ENCODE data around the gene XRCC1. TPM values are rescaled to one million over a fixed set of nuclear protein-coding genes. Genes with fewer than 3 reads are reported as not detected.

Gene XRCC1
- total RNA-seq, 1 experiment from 2014 or later = 37.4 TPM

DNA sequence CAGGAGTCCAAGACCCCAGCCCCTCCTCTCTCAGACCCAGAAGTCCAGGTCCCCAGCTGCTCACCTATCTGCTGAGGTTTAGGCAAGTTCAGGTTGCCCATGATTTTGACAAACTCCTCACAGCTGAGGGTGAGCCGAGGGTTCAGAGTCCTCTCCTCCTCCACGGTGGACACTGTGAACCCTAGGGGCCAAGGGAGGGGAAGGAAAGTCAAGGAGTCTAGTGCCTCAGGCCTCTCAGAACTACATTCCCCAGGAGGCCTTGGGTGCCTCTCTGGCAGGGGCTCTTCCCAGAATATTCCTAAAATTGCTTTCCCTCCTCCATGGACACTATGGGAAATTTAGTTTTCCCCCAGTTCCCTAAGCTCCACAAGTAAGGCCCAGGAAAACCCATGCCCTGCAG is 67.4 kb downstream of the XRCC1 start:
- Histone ChIP-seq H3K4me3 (replicated peaks in 1 of 2; ENCODE audit: low read depth in 1 of 2, low read length in 2 of 2) (no peak overlapping the region), H3K4me1 (ENCODE audit: control insufficient read depth in 1 of 2, insufficient read depth in 2 of 2, low read length in 2 of 2) (peaks cover 8 to 19% of the 10 kb centered on the region in 2 experiments; a peak in 3 of 4 replicates), H3K79me2 (ENCODE audit: insufficient read depth, low read length) (no peaks in the 10 kb centered on the region), H3K4me2 (ENCODE audit: low read length) (no peak overlapping the region), H3K9ac (ENCODE audit: low read length) (no peak overlapping the region), H4K20me1 (ENCODE audit: insufficient read depth) (no peaks in the 10 kb centered on the region), H2AFZ (ENCODE audit: low read depth, low read length, poor library complexity, severe bottlenecking) (no peak overlapping the region), H3K9me3 (ENCODE audit: control insufficient read depth in 1 of 2, insufficient read depth in 1 of 2, low read depth in 1 of 2, low read length in 2 of 2) (no peaks in the 10 kb centered on the region), H3K36me3 (ENCODE audit: control insufficient read depth in 1 of 2, insufficient read depth in 2 of 2, low read length in 2 of 2) (peaks cover 4 to 9% of the 10 kb centered on the region in 2 experiments; a peak in 3 of 4 replicates), H3K9me2 (ENCODE audit: insufficient read depth) (no peaks in the 10 kb centered on the region), H3K27me3 (ENCODE audit: insufficient read depth, low read length) (no peaks in the 10 kb centered on the region), H3K27ac (ENCODE audit: low read depth, low read length) (no peak overlapping the region)
- TF ChIP-seq, protein P1, sequence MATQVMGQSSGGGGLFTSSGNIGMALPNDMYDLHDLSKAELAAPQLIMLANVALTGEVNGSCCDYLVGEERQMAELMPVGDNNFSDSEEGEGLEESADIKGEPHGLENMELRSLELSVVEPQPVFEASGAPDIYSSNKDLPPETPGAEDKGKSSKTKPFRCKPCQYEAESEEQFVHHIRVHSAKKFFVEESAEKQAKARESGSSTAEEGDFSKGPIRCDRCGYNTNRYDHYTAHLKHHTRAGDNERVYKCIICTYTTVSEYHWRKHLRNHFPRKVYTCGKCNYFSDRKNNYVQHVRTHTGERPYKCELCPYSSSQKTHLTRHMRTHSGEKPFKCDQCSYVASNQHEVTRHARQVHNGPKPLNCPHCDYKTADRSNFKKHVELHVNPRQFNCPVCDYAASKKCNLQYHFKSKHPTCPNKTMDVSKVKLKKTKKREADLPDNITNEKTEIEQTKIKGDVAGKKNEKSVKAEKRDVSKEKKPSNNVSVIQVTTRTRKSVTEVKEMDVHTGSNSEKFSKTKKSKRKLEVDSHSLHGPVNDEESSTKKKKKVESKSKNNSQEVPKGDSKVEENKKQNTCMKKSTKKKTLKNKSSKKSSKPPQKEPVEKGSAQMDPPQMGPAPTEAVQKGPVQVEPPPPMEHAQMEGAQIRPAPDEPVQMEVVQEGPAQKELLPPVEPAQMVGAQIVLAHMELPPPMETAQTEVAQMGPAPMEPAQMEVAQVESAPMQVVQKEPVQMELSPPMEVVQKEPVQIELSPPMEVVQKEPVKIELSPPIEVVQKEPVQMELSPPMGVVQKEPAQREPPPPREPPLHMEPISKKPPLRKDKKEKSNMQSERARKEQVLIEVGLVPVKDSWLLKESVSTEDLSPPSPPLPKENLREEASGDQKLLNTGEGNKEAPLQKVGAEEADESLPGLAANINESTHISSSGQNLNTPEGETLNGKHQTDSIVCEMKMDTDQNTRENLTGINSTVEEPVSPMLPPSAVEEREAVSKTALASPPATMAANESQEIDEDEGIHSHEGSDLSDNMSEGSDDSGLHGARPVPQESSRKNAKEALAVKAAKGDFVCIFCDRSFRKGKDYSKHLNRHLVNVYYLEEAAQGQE (IDR thresholded peaks at IDR 0.05; ENCODE audit: low read depth) = no peak
- no peak for TF ChIP-seq FOSL1 (IDR thresholded peaks at IDR 0.05; ENCODE audit: low read depth)
- TF ChIP-seq EGR1 (IDR thresholded peaks at IDR 0.05; ENCODE audit: low read depth) = no peak
- TF ChIP-seq EZH2 (IDR thresholded peaks at IDR 0.05) = no peak
- TF ChIP-seq TCF7L2 (IDR thresholded peaks at IDR 0.05; ENCODE audit: borderline replicate concordance, extremely low read depth, insufficient read depth, insufficient read length) = no peak
- TF ChIP-seq POLR2A (IDR thresholded peaks at IDR 0.05; ENCODE audit: borderline replicate concordance, extremely low read depth, insufficient read depth, insufficient read length) = no peak
- TF ChIP-seq, protein P2, sequence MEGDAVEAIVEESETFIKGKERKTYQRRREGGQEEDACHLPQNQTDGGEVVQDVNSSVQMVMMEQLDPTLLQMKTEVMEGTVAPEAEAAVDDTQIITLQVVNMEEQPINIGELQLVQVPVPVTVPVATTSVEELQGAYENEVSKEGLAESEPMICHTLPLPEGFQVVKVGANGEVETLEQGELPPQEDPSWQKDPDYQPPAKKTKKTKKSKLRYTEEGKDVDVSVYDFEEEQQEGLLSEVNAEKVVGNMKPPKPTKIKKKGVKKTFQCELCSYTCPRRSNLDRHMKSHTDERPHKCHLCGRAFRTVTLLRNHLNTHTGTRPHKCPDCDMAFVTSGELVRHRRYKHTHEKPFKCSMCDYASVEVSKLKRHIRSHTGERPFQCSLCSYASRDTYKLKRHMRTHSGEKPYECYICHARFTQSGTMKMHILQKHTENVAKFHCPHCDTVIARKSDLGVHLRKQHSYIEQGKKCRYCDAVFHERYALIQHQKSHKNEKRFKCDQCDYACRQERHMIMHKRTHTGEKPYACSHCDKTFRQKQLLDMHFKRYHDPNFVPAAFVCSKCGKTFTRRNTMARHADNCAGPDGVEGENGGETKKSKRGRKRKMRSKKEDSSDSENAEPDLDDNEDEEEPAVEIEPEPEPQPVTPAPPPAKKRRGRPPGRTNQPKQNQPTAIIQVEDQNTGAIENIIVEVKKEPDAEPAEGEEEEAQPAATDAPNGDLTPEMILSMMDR (IDR thresholded peaks at IDR 0.05 in 2 of 3, conservative IDR thresholded peaks at IDR 0.05 in 1 of 3; ENCODE audit: borderline replicate concordance in 1 of 3, insufficient read depth in 1 of 3, low read depth in 2 of 3, low read length in 2 of 3) = no peak
- no peak for TF ChIP-seq CEBPB (IDR thresholded peaks at IDR 0.05; ENCODE audit: low read depth)
- TF ChIP-seq, protein P3, sequence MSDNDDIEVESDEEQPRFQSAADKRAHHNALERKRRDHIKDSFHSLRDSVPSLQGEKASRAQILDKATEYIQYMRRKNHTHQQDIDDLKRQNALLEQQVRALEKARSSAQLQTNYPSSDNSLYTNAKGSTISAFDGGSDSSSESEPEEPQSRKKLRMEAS (IDR thresholded peaks at IDR 0.05) = no peak
- no peak for TF ChIP-seq RAD21 (IDR thresholded peaks at IDR 0.05; ENCODE audit: low read depth)
- TF ChIP-seq ELF1 (IDR thresholded peaks at IDR 0.05; ENCODE audit: borderline replicate concordance, low read depth) = no peak
- TF ChIP-seq SIN3A (IDR thresholded peaks at IDR 0.05; ENCODE audit: low read depth) = no peak
- TF ChIP-seq SP1 (IDR thresholded peaks at IDR 0.05; ENCODE audit: low read depth) = no peak
- no peak for TF ChIP-seq JUND (IDR thresholded peaks at IDR 0.05)
- TF ChIP-seq, protein P4, sequence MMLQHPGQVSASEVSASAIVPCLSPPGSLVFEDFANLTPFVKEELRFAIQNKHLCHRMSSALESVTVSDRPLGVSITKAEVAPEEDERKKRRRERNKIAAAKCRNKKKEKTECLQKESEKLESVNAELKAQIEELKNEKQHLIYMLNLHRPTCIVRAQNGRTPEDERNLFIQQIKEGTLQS (IDR thresholded peaks at IDR 0.05) = no peak
- TF ChIP-seq YY1 (IDR thresholded peaks at IDR 0.05; ENCODE audit: extremely low read depth, insufficient replicate concordance, low read depth, low read length) = no peak
- TF ChIP-seq, protein P5, sequence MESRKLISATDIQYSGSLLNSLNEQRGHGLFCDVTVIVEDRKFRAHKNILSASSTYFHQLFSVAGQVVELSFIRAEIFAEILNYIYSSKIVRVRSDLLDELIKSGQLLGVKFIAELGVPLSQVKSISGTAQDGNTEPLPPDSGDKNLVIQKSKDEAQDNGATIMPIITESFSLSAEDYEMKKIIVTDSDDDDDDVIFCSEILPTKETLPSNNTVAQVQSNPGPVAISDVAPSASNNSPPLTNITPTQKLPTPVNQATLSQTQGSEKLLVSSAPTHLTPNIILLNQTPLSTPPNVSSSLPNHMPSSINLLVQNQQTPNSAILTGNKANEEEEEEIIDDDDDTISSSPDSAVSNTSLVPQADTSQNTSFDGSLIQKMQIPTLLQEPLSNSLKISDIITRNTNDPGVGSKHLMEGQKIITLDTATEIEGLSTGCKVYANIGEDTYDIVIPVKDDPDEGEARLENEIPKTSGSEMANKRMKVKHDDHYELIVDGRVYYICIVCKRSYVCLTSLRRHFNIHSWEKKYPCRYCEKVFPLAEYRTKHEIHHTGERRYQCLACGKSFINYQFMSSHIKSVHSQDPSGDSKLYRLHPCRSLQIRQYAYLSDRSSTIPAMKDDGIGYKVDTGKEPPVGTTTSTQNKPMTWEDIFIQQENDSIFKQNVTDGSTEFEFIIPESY (IDR thresholded peaks at IDR 0.05; ENCODE audit: extremely low read depth, insufficient replicate concordance, low read length) = no peak
- TF ChIP-seq EZH2phosphoT487 (IDR thresholded peaks at IDR 0.05; ENCODE audit: borderline replicate concordance) = no peak
- BruUV-seq (replicated peaks) = no TSS peak
- POLR2A ChIA-PET = interaction anchor here (0.8 kb wide), 1 partner anchor 11 kb away, joined by 4 read pairs; no protein-coding TSS in a partner anchor
- intact Hi-C loops (cut with micrococcal nuclease) = no loop called here
- RAD21 ChIA-PET (ENCODE audit: low non-redundant PET in 1 of 2, low total read pairs in 2 of 2, uncharacterized antibody in 2 of 2, unreplicated experiment in 2 of 2) = interaction anchor here in 1 of 2 experiments (0.7 kb wide), 1 partner anchor 51 kb away, joined by 3 read pairs; no protein-coding TSS in a partner anchor
- CTCF ChIA-PET = no interaction called here
- DNase-seq (ENCODE audit: low read depth, low spot score) (no peak), ATAC-seq (no peak)

All from HCT116 (cell line).